Fibroblast of peridontal ligament (primary cell): ENCODE data around the gene CA9.

Experiments used
- DNase-seq: peaks from one replicate; pipeline ENCODE4 v3.0.0-alpha.2; 2010; ENCODE audit errors: extremely low read depth

Gene CA9

DNA sequence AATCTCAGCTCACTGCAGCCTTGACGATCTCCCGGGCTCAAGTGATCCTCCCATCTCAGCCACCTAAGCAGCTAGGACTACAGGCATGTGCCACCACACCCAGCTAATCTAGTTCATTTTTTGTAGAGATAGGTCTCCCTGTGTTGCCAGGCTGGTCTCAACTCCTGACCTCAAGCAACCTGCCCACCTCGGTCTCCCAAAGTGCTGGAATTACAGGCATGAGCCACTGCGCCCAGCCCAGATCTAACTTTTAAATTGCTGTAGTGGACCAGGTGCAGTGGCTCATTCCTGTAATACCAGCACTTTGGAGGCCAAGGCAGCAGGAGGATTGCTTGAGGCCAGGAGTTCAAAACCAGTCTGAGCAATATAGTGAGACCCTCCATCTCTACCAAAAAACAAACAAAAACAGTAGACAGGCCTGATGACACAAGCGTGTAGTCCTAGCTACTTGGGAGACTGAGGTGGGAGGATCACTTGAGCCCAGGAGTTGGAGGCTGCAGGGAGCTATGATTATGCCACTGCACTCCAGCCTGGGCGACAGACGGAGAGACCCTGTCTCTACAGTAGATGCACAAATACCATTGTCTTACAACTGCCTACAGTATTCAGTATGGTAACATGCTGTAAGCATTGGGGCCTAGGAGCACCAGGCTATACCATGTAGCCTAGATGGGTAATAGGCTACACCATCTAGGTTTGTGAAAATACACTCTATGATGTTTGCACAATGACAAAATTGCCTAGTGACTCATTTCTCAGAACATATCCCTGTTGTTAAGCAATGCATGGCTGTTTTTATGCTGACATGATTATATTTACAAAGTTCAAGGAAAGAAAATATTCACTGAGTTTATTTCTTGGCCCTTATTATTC, 21.5 kb upstream of the CA9 start:
- DNase-seq, result peak; percentile 82

DNA sequence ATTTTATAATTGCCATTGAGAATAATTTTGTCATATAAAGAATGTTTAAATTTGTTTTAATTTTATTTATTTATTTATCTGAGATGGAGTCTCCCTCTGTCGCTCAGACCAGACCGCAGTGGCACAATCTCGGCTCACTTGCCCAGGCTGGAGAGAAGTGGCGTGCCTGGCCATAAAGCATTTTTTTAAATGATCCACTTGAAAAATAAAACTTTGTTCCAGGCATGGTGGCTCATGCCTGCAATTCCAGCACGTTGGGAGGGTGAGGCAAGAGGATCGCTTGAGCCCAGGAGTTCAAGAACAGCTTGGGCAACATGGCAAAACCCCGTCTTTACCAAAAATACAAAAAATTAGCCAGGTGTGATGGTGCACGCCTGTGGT, 20.9 kb upstream of the CA9 start:
- no peak for DNase-seq

DNA sequence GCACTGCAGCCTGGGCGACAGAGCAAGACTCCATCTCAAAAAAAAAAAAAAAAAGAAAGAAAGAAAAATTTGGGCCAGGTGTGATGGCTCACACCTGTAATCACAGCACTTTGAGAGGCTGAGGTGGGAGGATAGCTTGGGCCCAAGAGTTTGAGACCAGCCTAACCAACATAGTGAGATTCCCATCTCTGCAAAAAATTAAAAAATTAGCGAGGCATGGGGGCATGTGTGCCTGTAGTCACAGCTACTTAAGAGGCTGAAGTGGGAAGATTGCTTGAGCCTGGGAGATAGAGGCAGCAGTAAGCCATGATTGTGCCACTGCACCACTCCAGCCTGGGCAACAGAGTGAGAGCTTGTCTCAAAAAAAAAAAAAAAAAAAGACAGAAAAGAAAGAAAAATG, 20.1 kb upstream of the CA9 start:
- DNase-seq, result no peak

DNA sequence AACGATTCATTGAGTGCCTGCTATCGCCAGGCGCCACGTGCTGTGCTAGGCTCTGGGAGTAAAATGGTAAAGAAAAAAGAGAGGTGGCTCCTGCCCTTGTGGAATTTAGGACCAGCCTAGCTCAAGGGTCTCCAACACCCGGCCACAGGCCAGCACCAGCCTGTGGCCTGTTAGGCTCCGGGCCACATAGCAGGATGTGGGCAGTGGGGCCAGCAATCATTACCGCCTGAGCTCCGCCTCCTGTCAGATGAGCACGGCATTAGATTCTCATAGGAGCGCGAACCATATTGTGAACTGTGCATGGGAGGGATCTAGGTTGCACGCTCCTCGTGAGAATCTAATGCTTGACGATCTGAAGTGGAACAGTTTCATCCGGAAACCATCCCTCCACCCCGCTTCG, 17.4 kb upstream of the CA9 start:
- no peak for DNase-seq

DNA sequence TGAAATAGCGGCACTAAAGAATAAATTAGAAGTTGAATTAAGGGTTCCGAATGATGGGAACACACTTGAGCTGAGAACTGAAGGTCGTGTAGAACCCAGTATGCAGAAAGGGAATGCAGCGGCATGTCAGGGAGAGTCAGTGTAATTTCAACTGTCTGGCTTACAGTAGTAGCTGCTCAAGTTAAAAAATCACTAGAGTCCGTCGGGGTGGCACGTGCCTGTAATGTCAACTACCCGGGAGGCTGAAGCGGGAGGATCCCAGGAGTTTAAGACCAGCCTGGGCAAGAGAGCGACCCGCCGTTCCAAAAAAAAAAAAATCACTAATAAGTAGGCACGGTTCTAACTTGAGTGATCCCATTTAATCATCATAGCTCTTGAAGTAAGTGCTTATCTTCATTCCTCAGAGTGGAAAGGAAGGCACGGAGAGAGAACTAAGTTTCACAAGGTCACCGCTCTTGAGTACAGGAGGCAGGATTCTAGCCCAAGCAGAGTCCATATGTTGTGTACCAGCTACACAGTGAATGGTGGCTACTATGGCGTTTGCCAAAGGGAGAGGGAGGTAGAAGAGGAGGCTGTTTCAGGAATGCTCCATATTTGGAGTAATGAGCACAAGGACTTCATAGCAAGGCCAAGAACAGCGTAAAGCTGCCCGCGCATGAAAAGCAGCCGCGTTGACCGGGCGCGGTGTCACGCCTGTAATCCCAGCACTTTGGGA, 16.7 kb upstream of the CA9 start:
- peak; percentile 73 for DNase-seq

DNA sequence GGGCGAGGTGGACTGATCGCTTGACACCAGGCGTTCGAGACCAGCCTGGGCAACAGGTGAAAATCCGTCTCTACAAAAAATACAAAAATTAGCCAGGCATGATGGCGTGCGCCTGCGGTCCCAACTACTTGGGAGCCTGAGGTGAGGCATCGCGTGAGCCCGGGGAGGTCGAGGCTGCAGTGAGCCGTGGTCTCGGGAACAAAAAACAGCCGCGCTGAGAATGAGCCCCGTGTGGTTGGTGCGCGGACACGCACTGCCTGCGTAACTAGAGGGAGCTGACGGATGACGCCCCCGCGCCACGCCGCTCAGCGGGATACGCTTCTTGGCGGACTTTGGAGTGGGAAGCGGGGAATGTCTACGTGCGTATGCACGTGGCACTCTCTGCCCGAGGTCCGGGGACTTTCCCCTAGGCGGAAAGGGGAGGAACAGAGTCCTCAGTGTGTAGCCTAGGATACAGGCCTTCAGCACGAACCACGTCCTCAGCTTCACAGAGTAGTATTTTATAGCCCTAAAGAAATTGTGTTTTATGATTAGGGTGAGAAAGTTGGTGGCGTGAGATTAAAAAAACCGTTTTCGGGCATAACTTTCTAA, 16.1 kb upstream of the CA9 start, which contains the start of gene RMRP:
Gene RMRP, minus strand, starts transcription at position 474 of the 591 bp plus-strand sequence.
- DNase-seq, result peak; percentile 100

DNA sequence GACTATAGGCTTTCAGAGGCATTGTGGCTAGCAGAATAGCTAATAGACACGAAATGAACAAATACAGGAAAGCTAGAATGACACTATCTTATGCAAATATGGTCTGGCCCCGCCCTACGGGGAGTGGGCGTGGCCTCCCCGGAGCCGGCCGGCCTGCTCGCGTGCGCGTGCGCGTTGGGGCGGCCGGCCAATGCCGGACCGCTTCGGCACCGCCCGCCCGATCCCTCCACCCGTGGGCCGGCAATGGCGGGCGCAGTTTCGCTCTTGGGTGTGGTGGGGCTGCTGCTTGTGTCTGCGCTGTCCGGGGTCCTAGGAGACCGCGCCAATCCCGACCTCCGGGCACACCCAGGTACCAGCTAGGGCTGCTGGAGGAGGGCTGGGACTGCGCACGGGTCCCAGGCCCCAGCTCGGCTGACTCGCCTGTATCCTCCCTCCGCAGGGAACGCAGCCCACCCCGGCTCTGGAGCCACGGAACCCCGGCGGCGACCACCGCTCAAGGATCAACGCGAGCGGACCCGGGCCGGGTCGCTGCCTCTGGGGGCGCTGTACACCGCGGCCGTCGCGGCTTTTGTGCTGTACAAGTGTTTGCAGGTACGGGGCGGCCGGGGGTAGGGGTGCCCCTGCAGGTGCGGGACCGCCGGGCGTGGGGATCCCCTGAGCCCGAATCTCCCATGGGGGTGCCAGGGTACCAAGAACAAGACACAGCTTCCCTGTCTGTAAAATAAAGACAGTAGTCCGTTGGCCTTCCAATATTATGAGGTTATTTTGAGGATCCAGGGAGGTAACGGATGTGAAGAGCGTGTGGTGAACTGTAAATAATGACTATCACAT, 15.4 kb upstream of the CA9 start, which contains the start of gene CCDC107:
Gene CCDC107, plus strand, starts transcription at position 156 of the 831 bp plus-strand sequence. Its CDS starts 88 bp downstream, at position 244.
- peak; percentile 24 for DNase-seq

DNA sequence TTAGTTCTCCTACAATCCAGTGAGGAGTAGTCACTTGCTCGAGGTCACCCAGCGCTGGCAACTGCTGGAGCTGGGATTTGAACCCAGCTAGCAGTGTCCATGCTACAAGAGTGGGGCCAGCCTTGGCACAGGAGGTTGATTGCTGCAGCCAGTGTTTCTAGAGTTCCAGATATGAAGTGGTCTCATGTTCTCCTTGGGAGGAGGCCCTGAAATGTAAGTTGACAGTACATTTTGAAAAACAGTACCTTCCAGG, 14.8 kb upstream of the CA9 start:
- peak; percentile 55 for DNase-seq

DNA sequence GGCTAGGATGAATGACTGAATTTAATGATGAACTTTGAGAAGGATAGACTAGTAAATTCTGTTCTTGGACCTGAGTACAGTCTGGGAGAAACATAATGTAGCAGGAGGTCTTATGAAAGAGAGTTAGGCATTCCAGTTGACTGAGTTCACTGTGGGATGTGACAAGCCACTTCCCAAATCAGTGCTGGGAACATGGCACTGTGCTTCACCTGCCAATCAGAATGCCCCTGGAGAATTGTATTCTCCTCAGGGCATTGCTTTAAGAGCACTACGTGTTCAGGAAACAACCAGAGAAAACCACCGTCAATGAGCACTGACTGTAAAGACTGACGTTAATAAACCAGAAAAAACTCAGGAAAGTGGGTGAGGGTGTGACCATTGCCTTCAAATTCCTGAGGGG, 14.4 kb upstream of the CA9 start:
- DNase-seq, result peak; percentile 62

DNA sequence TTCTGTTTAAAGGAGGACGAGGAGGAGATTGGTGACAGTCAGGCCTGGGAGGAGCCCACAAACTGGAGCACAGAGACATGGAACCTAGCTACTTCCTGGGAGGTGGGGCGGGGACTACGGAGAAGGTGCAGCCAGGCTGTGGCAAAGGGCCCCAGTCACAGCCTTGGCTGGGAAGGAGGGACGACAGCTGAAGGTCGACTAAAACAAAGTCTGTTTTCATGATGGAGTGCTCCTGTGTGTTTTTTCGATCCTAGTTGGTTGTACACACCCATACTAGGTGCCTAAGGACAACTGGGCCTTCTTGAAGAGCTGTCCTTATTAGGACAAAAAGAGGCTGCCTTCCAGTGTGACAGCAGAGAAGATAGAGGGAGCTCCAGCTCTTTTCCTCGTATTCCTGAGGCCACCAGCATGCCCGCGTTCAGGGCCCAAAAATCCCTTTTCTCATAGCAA, 12.7 kb upstream of the CA9 start:
- DNase-seq, result peak; percentile 73

DNA sequence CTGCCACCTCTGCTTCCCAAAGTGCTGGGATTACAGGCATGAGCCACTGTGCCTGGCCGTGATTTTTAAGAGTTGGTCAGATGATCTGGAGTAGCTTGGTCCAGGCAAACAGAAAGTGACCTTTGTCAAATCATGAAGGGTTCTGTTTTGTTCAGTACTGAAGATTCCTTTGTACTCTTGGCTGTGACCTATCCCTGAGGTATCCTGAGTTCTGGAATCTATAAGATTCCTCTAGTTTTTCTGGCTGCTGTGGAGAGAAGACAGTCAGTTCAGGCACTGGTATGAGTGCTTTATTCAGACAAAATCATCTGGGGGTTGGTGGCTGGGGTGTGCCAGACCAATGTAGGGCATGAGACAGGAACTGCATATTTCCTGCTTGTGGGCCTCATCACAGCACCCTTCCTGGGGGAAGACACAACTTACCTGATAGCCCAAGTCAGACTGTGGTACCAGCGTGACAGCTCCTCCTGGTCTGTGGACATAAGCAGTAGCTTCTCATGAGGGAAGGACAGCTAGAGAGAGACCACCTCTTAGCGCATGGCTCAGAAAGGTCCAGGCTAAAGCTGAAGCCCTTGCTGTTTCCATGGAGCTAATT, 11.9 kb upstream of the CA9 start:
- no peak for DNase-seq

DNA sequence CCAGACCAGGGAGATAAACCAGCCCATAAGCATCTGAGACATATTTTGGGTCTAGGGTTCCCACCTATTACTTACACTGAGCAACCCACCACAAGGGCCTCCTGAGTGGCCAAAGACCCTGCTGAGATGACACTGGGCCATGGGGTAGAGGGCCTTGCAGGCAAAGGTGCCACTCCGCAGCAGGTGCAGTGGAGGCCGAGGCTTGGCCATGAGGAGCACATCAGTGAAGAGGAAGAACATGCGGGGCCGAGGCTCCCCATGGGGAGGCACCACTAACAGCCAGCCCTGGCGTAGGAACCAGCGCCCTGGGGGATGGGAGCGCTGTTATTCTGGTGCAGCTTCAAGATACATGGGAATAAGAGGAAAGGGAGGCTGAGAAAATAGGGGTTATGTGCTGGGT, 11.3 kb upstream of the CA9 start:
- no peak for DNase-seq

DNA sequence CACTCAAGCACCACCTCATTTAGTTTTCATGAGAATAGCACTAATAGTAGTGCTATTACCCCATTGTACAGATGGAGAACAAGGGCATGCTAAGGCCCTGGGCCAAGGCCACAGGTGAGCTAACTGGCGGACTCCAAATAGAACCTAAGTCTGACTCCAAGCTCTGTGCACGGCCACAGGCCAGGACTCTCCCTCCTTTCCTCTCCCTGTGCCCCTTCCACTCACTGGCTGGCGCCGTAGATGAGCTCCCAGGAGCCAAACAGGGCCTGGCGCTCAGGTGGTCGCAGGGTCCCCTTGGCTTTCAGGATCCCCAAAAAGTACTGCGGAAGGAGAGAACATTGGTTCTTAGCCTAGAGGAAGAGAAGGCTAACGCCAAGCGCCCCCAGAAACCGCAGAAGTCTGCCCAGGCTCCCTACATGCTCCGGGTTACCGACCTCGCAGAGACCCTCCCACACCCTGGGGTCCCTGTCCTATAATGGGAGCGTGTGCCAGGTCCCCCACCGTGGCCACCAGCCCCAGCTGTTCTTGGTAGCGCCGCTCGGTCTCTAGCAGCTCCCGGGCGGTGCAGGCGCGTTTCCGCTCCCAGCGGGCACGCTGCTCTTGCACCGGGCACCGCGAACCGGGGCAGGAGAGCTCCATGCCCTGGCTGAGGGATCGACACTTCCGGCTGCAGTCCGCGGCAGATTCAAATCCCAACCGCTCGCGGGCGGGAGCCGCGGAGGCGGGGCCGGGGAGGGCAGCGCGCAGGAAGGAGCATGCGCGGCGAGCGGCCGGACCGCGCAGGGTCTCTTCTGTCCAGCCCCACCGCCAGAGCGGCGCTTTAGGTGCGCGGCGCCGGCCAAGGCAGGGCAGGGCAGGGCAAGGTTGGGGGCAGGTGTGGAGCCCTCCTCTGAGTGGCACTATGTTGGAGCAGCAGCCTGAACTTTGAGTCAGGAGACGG, 8.9 kb upstream of the CA9 start, which contains the start of gene ARHGEF39:
Gene ARHGEF39, minus strand, starts transcription at position 665 of the 940 bp plus-strand sequence. Its CDS starts 26 bp downstream, at position 639.
- DNase-seq, result peak; percentile 57

DNA sequence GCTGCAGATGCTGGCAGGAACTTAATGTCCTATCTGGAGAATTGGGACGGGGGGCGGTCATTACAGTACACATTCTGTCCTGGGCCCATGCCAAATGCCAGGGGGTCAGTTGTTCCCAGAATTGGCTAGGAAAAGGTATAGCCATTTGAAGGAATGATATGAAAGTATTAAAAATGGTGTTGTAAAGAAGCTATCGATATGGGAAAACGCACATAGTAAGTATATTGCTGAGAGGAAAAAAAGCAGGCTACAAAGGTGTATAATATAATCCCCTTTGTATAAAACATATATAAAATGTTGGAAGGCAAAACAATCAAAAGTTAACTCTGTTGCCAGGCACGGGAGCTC, 8.3 kb upstream of the CA9 start:
- DNase-seq, result no peak

DNA sequence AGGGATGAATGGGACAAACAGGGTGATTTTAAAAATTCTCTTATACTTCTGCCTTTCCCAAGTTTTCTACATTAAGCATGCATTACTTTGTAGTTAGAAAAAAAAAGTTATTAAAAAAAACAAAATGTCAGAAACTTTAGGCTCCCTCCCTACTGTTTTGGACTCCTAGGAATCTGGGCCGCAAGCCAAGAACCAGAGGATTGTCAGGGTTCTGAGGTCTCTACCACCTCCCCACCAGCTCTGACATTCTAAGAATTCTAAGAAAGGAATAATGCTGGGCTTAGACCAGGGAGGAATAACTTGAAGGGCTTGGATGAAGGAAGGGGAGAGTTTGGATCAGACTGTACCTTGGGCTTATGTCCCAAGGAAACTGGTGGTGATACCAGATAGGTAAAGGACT, 7.7 kb upstream of the CA9 start:
- DNase-seq, result no peak

DNA sequence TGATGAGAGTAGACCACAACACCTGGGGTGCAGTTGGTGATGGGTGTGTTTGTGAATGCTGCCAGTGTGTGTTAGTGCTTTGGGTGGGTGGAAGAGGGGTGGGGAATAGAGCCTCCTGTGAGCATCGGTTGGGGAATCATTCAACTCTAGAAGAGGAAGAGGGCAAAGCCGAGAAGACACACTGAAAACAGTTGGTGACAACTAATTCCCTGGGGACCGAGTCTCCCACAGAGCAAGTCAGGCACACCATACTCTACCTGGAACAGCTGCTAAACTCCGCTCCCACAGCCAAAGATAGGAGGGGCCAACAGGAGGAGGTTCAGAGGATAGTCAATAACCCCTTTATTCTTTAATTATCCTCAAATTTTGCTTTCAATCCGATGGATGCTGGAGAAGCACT, 7.2 kb upstream of the CA9 start:
- no peak for DNase-seq

DNA sequence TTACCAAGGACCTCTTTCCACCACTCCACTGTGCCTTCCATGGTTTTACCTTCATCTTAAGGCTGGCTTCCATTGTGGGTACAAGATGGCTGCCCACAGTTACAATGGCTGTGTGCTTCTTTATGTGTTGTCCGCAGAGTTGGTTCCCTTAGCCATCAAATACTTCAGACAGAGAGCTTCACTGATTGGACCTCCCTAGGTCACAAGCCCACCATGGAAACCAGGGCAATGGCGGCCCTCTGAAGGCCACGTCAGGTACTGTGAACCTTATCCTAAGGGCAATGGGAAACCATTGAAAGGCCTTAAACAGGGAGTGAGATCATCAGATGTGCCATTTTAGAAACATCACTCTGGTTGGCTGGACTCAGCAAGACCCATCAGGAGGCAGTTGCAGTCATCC, 5.8 kb upstream of the CA9 start:
- DNase-seq, result no peak

DNA sequence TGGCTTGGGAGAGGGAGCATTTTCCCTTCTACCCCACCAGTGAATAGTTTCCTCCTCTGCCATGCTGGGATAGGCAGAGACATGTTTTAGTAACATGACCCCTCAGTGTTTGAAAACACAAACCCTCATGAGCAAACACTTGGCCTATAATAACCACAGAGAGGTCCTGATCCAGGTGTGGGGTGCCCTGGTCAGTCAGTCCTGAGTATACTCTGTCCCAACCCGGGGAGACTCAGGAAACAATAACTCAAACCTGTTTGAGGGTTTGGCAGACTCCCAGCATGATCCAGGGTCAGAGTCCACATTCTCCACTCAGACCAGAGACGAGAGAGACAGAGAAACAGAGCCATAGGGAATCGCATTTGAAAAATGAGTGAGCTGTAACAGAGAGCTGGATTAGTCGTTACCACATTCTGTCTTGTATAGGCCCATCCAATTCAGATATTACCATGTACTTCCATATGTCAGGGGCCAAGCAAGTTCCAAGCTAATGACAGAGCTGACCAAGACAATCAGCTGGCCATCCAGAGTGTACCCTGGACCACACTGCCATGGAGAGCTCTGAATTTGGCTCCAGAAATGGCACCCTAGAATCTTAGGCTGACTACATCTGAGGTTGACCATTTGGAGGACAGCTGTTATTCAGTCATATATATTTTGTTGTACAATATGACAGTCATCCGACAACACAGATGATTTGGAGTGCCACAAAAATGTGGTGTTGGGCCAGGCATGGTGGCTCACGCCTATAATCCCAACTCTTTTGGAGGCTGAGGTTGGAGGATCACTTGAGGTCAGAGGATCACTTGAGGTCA, 4.2 kb upstream of the CA9 start:
- DNase-seq, result no peak

DNA sequence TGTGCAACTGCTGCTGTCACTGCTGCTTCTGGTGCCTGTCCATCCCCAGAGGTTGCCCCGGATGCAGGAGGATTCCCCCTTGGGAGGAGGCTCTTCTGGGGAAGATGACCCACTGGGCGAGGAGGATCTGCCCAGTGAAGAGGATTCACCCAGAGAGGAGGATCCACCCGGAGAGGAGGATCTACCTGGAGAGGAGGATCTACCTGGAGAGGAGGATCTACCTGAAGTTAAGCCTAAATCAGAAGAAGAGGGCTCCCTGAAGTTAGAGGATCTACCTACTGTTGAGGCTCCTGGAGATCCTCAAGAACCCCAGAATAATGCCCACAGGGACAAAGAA, 265 bp downstream of the CA9 start:
- no peak for DNase-seq

DNA sequence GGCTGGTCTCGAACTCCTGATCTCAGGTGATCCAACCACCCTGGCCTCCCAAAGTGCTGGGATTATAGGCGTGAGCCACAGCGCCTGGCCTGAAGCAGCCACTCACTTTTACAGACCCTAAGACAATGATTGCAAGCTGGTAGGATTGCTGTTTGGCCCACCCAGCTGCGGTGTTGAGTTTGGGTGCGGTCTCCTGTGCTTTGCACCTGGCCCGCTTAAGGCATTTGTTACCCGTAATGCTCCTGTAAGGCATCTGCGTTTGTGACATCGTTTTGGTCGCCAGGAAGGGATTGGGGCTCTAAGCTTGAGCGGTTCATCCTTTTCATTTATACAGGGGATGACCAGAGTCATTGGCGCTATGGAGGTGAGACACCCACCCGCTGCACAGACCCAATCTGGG, 1.5 kb downstream of the CA9 start:
- no peak for DNase-seq
